ENCODE data around the gene FAM98C. TPM values are rescaled to one million over a fixed set of nuclear protein-coding genes. Genes with fewer than 3 reads are reported as not detected.

Gene FAM98C
- total RNA-seq, 1 donor from 2014 or later = 25.2 TPM

DNA sequence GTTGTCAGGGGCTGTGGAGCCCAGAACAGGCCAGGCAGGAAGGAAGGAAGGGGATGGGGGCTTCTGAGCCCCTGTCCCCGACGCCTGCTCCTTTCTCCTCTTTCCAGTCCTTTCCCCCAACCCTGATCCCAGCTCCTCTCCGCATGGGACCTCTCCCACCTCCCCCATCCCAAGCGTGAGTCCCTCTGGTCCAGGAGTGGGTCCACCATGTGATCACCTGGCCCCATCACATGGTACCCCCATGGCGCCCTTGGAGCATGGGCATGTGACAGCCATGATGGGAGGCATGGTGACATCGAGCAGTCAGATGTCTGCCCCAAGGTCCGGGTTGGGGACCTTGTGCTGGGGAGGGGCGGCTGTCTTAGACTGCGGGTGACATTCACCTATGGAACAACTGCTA is 39.8 kb downstream of the FAM98C start:
- no peaks in the 10 kb centered on the region for H3K36me3 Mint-ChIP-seq
- no peak overlapping the region for H3K27ac Mint-ChIP-seq
- TF ChIP-seq, protein P1, sequence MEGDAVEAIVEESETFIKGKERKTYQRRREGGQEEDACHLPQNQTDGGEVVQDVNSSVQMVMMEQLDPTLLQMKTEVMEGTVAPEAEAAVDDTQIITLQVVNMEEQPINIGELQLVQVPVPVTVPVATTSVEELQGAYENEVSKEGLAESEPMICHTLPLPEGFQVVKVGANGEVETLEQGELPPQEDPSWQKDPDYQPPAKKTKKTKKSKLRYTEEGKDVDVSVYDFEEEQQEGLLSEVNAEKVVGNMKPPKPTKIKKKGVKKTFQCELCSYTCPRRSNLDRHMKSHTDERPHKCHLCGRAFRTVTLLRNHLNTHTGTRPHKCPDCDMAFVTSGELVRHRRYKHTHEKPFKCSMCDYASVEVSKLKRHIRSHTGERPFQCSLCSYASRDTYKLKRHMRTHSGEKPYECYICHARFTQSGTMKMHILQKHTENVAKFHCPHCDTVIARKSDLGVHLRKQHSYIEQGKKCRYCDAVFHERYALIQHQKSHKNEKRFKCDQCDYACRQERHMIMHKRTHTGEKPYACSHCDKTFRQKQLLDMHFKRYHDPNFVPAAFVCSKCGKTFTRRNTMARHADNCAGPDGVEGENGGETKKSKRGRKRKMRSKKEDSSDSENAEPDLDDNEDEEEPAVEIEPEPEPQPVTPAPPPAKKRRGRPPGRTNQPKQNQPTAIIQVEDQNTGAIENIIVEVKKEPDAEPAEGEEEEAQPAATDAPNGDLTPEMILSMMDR (conservative IDR thresholded peaks at IDR 0.05) = no peak

DNA sequence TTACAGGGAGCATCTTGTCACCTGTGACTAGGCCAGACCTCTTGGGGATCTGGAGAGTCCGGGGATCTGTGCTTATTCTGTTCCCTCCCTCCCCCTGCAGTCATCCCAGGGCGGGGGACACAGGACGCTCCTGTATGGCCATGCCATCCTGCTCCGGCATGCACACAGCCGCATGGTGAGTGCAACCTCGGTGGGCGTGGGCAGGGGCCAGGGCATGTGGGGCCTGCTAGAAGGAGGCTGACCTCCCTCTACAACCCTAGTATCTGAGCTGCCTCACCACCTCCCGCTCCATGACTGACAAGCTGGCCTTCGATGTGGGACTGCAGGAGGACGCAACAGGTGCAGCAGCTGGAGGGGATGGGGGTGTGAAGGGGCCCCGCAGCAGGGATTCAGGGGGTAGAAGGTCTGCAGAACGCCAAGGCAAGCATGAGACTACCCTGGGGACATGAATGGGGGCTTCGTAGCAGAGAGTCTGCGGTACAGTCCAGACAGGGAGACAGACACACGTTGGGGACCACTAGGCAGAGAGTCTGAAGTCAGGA is 40.6 kb downstream of the FAM98C start:
- Mint-ChIP-seq H3K4me1 (ENCODE audit: unreplicated experiment) (no peaks in the 10 kb centered on the region), H3K36me3 (no peaks in the 10 kb centered on the region), H3K27ac (no peak overlapping the region), H3K27me3 (peaks cover 4% of the 10 kb centered on the region), H3K9me3 (no peaks in the 10 kb centered on the region), H3K4me3 (no peak overlapping the region)
- TF ChIP-seq, protein P1 (conservative IDR thresholded peaks at IDR 0.05) = no peak
- no peak for DNase-seq (ENCODE audit: extremely low spot score, unreplicated experiment)

More for the DNA sequence above, 39.8 kb downstream of the FAM98C start:
- Mint-ChIP-seq H3K4me1 (ENCODE audit: unreplicated experiment) (no peaks in the 10 kb centered on the region), H3K27me3 (peaks cover 4% of the 10 kb centered on the region), H3K4me3 (no peak overlapping the region), H3K9me3 (no peaks in the 10 kb centered on the region)
- DNase-seq (ENCODE audit: extremely low spot score, unreplicated experiment) = no peak

DNA sequence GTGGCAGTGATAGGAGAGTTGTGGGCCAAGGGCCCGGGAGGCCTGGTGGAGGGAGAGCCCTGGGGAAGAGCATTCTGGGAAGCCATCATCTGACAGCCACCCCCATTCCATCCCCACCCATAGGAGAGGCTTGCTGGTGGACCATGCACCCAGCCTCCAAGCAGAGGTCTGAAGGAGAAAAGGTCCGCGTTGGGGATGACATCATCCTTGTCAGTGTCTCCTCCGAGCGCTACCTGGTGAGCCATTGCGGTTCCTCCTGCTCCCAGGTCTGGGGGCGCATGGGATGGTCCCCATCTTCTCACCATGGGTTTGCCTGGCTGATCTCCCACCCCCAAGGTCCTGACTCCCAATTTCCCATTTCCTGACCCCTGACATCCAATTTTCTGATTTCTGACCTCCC is 41.1 kb downstream of the FAM98C start:
- DNase-seq (ENCODE audit: extremely low spot score, unreplicated experiment) = no peak
- H3K4me3 Mint-ChIP-seq = no peak overlapping the region
- peaks cover 4% of the 10 kb centered on the region for H3K27me3 Mint-ChIP-seq
- TF ChIP-seq, protein P1 (conservative IDR thresholded peaks at IDR 0.05) = no peak
- no peaks in the 10 kb centered on the region for H3K9me3 Mint-ChIP-seq
- no peak overlapping the region for H3K27ac Mint-ChIP-seq
- H3K4me1 Mint-ChIP-seq (ENCODE audit: unreplicated experiment) = no peaks in the 10 kb centered on the region
- H3K36me3 Mint-ChIP-seq = no peaks in the 10 kb centered on the region

DNA sequence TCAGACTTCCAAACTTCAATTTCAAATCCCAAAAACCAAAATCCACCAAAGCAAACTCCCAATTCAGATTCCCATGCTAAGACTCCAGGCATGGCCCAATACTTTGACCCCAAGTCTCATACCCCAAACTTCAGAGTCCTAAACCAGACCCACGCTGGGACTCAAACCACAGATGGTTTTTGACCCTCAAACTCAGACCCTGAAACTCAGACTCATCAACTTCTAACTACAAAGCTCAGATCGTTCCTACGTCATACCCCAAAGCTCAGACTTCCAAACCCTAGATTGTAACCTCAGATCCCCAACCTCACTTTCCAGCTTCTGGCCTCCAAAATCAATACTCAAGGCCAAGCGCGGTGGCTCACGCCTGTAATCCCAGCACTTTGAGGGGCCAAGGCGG is 42.5 kb downstream of the FAM98C start:
- DNase-seq (ENCODE audit: extremely low spot score, unreplicated experiment) = no peak
- H3K27me3 Mint-ChIP-seq = peaks cover 4% of the 10 kb centered on the region
- no peak overlapping the region for H3K4me3 Mint-ChIP-seq
- no peaks in the 10 kb centered on the region for H3K4me1 Mint-ChIP-seq (ENCODE audit: unreplicated experiment)
- no peaks in the 10 kb centered on the region for H3K9me3 Mint-ChIP-seq
- no peak overlapping the region for H3K27ac Mint-ChIP-seq
- TF ChIP-seq, protein P1 (conservative IDR thresholded peaks at IDR 0.05) = no peak
- no peaks in the 10 kb centered on the region for H3K36me3 Mint-ChIP-seq

DNA sequence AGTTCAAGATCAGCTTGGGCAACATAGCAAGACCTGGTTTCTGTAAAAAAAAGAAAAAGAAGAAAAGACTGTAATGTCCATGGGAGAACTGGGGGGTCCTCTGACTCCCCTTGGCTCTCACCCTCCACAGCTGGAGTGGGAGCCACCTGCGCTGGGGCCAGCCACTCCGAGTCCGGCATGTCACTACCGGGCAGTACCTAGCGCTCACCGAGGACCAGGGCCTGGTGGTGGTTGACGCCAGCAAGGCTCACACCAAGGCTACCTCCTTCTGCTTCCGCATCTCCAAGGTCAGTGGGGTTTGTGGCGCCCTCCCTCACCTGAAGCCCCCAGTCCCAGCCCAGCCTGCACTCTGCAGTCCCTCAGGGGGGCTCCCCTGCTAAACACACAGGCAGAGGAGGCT is 45.3 kb downstream of the FAM98C start:
- Mint-ChIP-seq H3K27me3 (peaks cover 4% of the 10 kb centered on the region), H3K4me1 (ENCODE audit: unreplicated experiment) (no peaks in the 10 kb centered on the region), H3K4me3 (no peak overlapping the region), H3K27ac (no peak overlapping the region), H3K36me3 (no peaks in the 10 kb centered on the region), H3K9me3 (no peaks in the 10 kb centered on the region)
- no peak for DNase-seq (ENCODE audit: extremely low spot score, unreplicated experiment)
- TF ChIP-seq, protein P1 (conservative IDR thresholded peaks at IDR 0.05) = no peak

DNA sequence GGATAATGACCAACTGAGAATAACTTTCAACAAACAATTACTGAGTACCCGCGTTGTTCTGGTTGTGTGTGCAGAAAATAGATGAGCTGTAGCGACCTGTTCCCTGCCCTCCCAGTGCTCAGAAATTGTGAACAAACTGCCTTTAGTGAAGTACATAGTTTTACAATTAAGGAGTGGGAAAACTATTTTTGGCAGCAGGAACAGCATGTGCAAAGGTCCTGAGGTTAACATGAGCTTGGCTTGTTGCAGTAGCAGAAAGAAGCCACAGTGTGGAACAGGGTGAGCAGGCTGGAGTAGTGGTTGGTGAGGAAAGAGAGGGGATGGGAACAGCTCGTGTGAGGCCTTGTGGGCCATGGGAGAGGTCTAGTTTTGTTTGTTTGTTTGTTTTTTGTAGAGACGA is 46.6 kb downstream of the FAM98C start:
- TF ChIP-seq, protein P1 (conservative IDR thresholded peaks at IDR 0.05) = no peak
- H3K9me3 Mint-ChIP-seq = no peaks in the 10 kb centered on the region
- H3K27me3 Mint-ChIP-seq = peaks cover 4% of the 10 kb centered on the region
- no peak overlapping the region for H3K4me3 Mint-ChIP-seq
- H3K36me3 Mint-ChIP-seq = no peaks in the 10 kb centered on the region
- H3K4me1 Mint-ChIP-seq (ENCODE audit: unreplicated experiment) = no peaks in the 10 kb centered on the region
- no peak for DNase-seq (ENCODE audit: extremely low spot score, unreplicated experiment)
- H3K27ac Mint-ChIP-seq = no peak overlapping the region
